NCI-H1092 (cell line): ENCODE results near the gene ADGB.

Experiments
- DNase-seq: peaks from one replicate; lab custom pipeline; 2025; lab: John Stamatoyannopoulos, UW

The ADGB gene

DNA sequence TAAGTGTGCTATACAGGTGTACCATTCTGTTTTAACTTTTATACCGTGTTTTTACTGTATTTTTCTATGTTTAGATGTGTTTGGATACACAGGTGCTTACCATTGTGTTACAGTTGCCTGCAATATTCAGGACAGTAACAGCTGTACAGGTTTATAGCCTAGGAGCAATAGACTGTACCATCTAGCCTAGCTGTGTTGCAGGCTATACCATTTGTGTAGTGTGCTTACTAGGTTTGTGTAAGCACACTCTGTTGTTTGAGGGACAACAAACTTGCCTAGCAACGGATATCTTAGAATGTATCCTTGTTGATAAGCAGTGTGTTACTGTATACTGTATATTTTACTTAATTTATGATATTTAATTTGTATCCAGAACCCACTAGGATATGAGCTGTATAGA lies 35.2 kb downstream of the ADGB start:
- no peak for DNase-seq

DNA sequence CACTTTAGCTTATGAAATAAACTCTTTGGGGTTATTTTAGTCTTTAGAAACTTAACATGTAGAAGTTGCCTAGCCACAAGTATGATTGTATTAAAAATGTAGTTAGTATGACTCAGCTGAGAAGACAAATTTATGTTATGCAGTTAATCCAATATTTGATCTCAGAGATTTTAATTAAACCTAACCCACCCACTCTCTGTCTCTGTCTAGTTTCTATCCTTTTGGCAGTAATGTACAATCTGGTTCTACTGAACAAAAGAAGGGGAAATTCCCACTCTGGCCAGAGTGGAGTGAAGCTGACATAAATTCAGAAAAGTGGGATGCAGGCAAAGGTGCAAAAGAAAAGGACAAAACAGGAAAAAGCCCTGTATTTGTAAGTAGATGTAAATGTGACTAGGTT lies 36.4 kb downstream of the ADGB start:
- no peak for DNase-seq

DNA sequence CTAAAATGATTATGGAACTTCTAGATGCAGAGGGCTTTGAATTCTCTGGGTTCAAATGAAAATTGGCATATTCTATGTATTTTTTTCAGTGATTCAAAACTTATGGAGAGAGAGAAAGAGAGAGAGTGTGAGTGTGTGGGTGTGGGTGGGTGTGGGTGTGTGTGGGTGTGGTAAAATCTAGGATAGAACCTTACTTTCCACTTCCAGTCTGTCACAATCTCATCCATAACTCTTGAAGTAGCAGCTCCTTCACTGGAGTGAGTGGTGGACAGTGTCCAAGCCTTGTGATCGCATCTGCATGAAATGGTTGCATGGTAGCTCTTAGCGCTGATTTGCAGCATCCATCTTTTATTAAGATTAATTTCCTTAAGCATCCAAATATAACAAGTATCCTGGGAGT lies 37.7 kb downstream of the ADGB start:
- DNase-seq: no peak

DNA sequence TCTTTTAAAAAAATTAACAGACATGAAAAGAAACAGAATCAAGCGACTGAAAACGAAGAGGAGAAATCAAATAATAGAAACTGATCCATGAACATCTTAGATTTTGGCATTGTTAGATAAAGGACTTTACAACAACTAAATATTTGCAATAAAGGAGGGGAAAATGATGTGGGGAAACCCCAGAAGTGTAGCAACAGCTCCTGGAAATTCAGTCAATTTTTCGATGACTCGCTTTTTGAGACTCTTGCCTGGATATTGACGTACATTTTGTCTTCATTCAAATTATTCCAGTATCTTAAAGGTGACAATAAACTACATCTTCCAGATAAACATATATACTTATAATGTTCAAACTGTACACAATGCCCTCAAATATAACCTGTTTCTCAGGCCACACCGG lies 44.1 kb downstream of the ADGB start:
- DNase-seq: no peak

DNA sequence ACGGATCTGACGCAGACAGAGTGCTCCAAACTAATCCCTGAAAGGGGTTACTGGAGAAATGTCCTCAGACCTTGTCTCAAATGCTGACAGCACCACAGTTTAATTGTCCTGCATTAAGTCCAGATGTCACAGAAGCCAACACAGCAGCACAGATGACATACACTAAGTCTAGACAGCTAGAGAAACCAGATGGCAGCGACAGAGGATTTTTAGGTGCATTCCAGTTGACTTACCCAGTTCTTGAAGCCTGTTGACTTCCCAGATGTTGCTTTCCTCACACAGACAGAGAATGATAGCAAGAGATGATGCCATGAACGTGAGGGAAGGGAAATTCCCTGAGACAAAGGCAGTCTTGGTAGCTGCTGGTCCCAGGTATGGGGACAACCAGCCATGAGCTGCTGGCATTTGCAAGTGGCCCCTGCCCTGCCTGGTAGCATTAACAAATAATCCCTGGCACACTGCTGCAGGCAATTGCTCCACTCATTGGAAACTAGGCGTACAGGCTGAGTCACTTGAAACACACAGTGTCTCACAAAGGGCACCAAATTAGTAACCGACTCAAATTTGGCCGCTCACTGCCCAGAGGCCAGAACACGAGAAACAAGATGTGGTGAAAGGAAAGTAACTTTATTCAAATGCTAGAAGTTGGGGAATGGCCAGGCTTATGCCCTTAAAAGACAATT lies 52.2 kb downstream of the ADGB start:
- DNase-seq: no peak

DNA sequence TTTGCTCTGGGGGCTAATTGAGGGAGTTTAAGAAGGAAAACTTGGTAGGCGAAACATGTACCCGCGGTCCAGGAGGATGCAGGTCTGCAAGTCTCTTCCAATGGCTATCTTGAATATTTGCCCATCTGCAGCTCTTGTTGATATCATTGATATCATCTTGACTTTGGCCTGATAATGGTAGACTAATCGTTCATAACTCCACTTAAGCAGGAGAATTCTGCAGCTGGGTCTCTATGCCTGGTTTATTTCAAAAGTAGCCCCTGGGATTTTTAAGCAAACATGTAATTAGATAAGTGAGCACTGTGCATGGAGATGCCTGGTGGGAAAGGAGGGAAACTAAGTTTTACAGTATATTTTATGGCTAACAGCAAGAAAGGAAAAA lies 52.7 kb downstream of the ADGB start:
- no peak for DNase-seq

DNA sequence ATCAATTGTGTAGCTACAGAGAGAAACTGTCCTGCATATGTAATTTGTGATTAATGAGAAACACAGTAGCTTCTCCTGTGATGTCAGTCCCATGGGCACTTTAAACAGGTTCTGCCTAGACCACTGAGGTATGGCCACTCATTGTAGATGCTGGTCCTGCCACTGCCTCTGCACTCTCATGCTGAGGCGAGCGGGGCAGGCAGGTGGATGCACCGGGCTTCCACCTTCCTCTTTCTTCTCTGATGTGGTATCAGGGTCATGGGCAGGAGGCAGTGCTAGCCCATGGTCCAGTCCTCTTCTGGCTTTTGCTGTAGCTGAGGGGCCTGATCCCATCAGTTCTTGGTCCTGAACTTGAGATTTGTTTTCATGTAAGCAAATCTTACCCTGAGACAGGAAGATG lies 58.7 kb downstream of the ADGB start:
- DNase-seq: no peak

DNA sequence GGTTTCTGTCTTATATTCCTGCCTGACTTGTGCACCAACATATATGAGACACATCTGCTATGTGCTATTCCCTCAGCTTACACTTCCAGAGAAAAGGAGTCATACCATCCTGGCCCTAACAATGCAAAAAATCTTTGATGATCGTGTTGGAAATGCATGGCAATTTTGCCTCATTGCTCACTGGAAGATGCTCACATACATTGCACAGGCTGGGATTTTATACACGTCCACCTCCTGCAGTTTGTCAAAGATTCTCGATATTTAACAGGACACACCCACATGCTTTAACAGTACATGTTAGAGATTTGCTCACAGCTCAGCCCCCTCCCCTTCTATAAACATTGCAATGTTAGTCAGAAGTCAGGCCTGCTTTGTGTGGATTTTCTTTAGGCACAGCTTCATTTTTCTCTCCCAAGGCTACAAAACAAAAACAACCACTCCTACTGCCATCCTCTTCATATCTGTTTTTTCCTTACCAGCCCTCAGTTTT lies 66.1 kb downstream of the ADGB start:
- DNase-seq: no peak

DNA sequence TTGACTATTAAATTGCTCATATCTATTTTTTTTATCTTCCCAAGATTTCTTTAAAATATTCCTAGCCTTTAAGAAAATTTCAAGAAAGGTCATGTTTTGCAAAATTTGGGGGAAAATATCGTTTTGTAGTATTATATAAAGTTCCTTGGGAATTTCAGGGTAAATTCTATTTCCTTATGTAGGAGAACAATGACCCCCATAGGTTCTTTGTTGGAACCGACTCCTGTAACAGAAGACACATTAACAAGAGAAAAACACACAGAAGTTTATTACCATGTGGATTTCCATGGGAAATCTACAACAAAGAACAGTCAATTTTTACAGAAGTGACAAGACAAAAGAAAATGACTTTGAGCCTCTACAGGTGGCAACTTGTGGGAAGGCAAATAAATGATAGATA lies 68.1 kb downstream of the ADGB start:
- DNase-seq: no peak

DNA sequence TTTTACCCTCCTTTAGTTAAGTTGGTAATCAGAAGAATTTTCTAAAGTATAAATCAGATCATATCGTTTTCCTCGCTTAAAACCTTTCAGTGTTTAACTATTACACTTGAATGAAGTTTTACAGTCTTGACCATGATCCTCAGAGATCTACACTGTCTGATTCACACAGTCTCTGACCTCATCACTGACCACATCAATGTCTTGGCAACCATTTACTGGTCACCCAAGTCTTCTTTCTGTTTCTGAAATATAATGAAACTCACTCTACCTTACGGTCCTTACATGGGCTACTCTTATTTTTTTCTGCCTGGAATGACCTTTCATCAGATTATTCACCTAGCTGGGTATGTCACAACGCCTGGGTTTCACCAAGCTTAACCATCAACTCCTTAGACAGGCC lies 71.4 kb downstream of the ADGB start:
- DNase-seq: no peak

DNA sequence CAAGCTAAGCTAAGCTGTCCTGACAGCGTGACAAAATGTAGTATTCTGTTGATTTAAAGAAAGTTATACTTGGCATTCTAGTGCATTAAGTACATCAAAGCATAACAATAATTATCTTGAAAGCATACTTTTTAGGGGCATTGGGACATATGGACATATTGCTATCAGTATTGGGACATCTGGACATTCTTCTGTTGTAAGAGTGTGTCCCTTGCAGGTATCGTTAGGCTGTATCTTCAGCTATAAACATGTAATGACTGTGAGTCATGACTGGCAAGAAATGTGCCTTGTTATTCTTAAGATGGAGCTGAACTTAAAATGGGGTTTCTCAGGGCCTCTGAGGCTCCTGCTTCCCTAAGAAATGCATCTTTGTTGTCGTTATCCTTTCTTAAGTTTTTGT lies 74.3 kb downstream of the ADGB start:
- no peak for DNase-seq

DNA sequence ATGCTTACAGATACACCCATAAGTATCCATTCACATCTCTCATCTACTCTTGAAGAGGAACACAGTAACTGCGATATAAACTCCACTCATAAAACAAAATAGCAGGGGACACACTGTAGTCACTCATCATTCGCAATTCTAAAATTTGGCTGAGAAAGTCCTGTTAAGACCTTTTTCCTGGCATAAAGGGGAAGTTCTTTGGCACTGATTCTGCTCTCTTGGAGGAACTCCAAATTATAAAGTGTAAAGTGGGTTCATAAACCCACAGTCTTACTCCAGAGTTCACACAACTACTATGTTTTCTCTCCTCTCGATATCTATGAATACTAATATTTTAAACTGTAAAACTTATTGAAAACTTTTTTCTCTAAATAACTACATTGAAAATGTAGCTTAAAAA lies 80.6 kb downstream of the ADGB start:
- DNase-seq: no peak

DNA sequence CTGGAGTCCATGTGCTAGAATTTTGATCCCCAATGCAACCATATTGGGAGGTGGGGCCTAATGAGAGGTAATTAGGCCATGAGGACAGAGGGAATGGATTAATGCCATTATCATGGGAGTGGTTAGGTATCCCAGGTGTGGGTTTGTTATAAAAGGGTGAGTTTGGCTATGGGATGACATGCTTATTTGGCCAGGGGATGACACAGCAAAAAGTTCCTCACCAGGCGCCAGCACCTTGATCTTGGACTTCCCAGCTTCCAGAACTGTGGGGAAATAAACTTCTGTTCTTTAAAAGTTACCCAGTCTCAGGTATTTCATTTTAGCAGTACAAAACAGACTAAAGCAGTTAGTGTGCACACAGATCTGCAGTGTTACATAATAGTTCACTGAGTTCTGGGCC lies 84.1 kb downstream of the ADGB start:
- DNase-seq: no peak

DNA sequence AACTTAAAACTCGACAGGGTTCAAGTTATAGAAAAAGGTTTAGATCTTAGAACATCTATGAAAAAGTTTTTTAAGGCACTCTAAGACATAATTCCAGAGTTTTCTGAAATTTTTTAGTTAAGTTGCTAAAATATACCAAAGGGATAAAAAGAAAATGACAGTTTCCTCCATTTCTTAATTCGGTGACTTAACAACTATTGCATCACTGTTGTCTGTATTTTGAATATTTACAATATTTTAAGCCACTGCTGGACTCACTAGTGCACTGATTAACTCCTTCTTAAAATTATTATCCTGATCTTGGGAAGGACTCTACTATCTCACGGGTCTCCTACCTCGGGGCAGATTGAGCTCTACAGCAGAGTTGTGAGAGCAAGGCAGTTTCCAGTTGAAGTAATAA lies 91.0 kb downstream of the ADGB start:
- DNase-seq: no peak

DNA sequence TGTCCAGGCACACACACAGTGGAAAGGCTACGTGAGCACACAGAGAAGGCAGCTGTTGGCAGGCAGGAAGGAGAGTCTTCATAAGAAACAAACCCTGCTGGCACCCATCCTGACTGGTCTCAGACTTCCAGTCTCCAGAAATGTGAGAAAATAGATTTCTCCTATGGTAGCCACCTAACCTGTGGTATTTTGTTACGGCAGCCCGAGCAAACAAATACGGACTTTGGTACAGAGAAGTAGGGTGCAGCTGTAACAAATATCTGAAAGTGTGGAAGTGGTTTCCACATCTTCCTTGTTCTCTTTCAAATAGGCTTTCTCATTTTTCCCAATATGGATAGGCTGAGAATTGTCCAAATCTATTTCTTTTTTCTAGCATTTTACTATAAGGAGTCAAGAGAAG lies 94.6 kb downstream of the ADGB start:
- no peak for DNase-seq

DNA sequence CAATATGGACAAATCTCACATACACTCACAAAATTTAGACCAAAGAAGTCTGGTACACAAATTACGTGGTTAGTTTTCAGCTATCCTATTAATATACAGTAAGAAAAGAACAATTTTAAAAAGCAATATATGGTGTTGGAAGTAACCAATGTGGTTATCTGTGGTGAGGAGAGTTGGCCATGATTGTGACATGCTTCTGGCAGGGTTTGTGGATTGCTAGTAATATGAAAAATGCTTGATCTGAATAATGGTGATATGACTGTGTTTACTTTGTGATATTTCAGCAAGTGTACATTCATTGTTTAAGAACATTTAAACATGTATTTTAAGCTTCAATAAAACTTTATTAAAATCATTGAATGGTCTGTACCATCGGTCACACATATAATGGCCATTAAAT lies 99.1 kb downstream of the ADGB start:
- no peak for DNase-seq

DNA sequence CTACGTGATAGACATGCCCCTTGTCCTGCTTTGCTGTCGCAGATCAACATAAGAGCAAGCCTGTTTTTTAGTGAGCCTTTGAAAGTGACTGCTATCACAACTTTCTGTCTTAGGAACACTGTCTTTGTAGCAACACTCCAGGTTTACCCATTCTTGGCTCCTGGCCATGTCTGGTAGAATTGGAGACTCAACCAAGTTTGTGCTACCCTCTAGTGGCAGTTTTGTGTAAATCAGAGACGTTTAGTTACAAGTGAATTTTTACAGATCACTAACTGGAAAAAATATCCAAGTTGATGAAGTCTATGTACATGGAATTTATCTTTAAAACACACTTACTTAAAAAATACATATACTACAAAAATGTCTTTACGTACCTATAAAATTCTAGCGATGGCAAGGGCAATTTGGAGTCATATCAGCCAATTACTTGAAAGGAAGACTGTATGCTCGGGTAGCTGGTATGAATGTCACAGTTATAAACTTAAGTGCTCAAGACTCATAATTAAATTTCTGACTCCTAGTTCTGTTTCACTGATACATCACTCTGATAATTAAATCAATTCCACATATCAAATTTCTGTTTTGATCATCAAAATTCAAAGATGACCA lies 101.4 kb downstream of the ADGB start:
- peak; percentile 39 for DNase-seq

DNA sequence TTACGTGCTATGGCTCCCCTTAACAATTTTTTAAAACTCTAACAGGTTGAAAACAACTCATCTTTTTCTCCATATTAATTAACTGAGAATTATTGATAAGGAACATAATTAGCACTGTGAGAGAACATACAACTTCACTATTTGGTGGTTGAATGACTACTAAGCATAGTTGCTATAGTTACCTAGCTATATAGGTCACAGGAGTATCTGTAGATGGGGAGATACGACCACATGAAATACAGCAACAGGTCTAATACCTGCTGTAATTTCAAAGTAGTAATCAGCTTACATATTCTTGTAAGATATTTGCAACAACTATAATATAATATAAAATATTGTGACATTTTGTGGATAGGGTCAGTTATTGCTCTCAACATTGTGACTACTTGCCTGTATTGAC lies 102.9 kb downstream of the ADGB start:
- DNase-seq: no peak

DNA sequence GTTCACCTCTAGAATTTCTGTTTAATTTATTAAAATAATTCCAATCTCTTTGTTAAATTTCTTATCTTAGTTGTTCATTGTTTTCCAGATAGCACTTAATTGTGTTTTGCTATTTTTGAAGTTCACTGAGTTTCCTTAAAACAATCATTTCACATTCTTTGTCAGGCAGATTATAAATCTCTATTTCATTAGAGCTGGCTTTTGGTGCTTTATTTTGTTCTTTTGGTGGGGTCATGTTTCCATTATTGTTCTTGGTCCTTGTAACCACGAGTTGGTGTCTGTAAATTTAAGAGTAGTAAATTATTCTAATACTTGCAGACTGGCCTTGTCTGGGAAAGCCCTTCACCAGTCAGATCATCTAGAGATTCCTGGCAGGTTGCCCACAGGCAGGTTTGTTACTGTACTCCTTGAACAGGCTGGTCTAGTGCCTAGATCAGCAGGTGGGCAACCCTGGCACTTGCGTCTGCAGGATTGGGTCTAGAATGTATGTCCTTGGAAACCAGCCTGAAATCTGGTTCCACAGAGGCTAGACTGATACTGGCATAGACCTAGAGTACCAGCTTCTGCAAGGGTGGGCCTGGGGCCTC lies 110.4 kb downstream of the ADGB start:
- no peak for DNase-seq

DNA sequence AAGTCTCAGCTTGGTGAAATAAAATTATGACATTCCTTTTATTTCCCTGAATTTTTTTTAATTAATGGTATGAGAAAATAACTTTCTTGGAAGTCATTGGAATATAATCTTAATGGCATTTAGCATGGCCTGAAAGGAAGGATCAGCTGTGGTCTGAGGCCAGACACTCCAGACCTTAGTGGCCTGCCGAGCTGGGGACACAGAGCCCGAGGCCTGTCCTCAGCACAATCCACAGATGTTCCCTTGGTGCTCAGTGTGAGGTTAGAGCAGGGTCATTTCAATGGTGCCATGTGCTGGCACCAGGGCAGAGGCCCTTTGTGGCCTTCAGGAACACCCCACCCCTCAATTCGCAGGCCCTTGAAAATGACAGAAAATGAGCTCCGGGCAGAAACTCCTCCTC lies 120.6 kb downstream of the ADGB start:
- no peak for DNase-seq

DNA sequence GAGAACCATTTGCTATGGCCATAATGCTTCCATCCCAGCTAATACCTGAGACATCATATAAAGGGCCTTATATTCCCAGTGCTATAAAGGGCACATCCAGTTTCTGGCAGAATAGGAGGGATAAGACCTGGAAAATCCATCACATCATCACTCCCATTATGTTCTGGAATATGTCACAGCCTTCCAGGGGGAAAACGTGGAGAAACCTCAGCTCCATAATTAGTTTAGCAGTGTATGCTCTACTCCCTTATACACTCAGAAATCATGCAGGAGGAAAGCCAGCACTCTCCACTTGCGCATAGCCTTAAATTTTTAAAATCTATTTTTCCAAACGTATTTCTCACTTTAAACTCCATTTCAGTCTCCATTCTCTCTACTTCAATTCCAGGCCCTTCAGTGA lies 140.9 kb downstream of the ADGB start:
- no peak for DNase-seq

DNA sequence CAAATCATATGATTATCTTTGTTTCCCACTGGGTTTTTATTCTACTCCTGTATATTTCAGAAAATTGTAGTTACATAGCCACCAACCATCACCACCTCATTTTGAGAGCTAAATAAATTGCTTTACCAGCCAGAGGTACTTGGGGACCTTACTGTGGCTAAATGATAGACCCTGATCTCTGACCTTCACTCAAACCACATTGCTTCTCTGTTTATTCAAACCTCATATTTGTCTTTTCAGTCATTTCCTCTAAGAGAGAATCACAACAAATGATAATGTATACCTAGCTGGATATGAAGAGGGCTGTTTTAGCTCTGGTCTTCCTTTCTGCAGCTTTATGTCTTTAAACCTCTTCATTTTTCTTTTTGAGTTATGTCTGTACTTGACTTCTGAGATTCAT lies 142.8 kb downstream of the ADGB start:
- no peak for DNase-seq

DNA sequence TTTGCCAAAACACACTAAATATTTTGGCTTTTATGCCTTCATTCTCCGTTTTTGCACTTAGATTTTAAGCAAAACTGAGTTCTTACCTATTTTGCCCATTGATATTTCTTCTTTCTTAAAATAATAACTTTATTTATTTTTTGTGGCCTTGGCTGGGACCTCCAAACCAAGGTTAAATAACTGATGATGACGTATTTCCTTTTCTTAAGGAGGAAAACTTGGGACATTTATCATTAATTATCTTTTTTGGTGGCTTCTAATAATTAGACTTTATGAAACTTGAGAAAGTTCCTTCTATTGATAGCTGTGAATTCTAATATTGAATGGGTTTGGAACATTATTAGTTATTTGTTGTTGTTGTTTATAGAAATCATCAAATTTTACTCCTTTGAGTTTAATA lies 154.5 kb downstream of the ADGB start:
- no peak for DNase-seq

DNA sequence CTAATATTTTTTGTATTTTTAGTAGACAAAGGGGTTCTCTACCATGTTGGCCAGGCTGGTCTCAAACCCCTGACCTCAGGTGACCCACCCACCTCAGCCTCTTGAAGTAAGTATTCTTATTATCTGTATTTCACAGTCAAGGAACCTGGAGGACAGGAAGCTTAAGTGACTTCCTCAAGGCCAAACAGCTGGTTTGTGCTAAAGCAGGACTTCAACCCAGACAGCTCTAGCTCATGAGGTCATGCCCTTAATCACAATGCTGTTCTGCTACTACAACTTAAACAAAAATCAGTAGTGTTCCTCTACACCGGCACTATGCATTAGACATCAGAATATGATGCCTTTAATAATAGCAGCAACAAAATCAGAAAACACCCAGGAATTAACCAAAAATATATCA lies 168.9 kb downstream of the ADGB start:
- DNase-seq: no peak
